ENCODE results near the gene OSBPL9.

Gene OSBPL9, protein sequence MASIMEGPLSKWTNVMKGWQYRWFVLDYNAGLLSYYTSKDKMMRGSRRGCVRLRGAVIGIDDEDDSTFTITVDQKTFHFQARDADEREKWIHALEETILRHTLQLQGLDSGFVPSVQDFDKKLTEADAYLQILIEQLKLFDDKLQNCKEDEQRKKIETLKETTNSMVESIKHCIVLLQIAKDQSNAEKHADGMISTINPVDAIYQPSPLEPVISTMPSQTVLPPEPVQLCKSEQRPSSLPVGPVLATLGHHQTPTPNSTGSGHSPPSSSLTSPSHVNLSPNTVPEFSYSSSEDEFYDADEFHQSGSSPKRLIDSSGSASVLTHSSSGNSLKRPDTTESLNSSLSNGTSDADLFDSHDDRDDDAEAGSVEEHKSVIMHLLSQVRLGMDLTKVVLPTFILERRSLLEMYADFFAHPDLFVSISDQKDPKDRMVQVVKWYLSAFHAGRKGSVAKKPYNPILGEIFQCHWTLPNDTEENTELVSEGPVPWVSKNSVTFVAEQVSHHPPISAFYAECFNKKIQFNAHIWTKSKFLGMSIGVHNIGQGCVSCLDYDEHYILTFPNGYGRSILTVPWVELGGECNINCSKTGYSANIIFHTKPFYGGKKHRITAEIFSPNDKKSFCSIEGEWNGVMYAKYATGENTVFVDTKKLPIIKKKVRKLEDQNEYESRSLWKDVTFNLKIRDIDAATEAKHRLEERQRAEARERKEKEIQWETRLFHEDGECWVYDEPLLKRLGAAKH
- 77.9 to 107 reads per million in 2 experiments for total RNA-seq

DNA sequence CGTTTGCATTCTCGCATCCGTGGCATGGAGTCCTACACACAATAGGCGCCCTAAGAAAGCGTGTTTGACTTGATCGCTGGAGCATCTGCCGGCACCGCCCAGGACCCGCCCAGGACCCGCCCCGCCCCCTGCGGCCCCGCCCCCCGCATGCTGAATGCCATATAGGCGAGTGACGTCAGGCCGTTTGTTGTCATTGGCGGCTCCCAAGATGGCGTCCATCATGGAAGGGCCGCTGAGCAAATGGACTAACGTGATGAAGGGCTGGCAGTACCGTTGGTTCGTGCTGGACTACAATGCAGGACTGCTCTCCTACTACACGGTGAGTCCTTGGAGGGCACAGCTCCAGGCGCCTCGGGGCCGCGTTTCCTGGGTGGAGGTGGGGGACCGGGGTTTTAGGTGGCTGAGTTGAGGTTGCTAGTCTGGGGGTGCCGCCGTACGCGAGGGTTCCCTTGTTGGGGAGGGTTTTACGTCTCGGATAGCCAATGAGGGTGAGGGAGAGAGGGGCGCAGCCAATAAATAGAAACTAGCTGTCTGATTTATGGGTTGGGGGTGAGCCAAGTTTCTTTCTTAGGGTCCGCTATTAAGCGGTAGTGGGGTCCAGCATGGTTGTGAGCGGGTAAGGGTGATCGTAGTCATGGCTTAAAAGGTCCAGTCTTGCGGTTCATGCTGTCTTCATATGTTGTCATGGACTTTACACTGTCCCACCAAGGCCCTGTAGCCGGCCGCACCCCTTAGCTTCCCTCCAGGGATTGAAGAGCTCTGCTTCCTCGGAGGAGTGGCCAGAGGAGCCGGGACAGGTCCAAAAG lies at the start of gene OSBPL9:
OSBPL9 (plus strand) TSS at position 190 of the 806 bp plus-strand sequence; CDS start at position 209, 19 bp downstream.
- DNase-seq (ENCODE audit: low read depth), result peak; percentile 86

DNA sequence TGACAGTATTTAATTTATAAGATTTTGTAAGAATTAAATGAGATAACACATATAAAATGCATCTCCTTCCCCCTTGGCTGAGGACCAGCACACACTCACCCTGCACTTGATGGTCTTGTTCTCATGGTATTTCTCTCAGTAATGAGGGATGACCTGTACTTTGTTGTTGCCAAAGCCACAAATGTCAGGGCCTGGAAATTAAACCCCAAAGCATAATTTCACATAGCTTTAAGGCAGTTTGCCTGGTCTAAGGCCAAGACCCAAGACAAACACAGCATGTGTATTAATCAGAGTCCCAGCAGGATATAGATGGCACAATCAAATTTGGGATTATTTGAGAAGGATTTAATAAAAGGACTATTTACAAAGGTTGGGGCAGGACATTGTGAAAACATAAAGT lies 49.2 kb upstream of the OSBPL9 start:
- no peak for DNase-seq (ENCODE audit: low read depth)

DNA sequence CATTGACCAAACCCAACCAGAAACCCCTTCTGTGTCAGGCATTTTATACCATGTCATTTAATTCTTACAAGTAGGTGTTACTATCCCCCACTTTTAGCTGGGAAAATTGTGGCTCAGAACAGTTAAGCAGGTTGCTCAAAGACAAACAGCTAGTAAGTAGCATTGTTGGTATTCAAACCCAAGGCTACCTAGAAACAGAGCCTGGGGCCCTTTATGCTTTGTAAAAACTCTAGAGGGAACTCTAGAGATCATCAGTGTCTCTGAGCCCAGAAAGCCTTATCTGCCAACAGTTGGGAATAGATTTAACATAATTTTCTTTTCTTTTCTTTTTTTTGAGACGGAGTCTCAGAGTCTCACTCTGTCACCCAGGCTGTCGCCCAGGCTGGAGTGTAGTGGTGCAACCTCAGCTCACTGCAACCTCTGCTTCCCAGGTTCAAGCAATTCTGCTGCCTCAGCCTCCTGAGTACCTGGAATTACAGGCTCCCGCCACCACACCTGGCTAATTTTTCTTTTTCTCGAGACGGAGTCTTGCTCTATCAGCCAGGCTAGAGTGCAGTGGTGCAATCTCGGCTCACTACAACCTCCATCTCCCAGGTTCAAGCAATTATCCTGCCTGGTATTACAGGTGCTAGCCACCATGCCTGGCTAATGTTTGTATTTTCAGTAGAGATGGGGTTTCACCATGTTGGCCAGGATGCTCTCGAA lies 48.5 kb upstream of the OSBPL9 start:
- DNase-seq (ENCODE audit: low read depth), result no peak

DNA sequence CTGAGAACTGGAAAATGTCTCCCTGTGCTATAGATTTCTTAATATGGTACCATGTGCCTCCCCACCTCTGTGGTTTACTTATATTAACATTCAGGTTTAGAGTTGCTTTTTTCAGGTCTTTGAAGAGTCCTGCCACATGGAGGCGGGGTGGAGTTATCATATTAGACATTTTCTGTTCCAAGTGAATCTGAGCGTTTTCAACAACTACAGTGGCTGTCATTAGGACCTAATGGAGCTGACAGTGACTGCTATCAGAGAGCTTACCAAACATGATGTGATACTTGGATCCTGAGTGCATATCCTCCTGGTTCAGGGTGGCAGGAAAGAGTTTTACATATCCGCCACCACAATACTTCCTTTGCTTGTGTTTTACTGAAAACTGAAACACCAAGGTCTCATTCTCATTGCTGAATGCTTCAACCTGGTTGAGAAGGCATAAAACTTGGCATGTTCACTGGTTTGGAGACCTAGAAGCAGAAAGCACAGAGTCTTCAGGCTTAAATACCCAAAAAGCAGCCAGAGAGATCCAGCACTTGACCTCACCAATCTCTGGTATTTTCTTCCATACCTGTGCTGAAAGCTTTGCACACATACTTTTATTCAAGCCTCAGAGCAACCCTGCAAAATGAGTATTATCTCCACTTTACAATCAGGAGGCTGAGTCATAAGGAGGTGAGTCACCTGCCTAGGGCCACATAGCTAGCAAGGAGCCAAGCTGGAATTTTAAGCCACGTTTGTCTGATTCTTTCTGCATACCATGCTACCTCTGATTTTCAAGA lies 47.4 kb upstream of the OSBPL9 start:
- DNase-seq (ENCODE audit: low read depth), result no peak

DNA sequence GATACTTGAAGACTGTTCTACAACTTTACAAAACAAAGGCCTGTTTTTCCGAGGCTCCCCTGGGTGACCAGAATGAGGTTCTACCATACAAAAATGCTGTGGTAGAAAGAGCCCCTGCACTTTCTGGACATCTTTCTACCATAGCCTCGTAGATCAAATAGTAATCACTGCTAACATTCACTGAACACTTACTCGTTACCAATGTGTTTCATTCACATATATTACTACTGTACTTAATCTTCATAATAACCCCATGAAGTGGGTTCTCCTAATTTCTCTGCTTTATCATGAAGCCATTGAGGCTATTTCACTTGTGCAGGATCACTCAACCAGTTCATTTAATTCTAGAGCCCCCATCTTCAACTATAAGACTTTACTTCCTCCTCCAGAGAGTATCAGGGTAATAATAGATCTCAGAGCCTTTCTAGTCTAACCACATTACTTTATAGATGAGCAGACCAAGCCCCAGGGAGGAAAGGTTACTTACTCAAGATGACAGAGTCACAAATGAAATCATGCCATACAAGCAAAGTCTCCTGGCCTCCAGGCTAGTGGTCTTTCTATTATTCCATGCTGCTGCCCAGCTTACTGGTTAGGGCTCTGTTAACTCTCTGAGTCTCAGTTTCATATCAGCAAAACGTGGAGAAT lies 46.7 kb upstream of the OSBPL9 start:
- DNase-seq (ENCODE audit: low read depth), result no peak

DNA sequence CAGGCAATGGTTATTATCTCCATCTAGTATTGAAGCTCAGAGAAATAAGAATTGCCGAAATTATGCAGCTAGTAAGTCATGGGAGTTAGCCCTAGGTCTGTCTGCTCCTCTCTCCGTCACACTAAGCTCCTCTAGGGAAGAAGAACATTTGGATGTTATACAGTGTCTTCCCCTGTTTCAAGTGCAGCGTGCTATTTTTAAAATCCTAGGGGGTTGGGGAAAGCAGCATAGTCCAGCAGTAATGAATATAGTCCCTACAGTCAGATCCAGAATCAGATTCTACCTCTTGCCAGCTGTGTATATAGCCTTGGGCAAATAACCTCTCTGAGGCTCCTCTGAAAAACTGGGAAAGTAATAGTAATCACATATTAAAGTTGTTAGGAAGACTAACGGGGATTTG lies 44.5 kb upstream of the OSBPL9 start:
- DNase-seq (ENCODE audit: low read depth), result no peak

DNA sequence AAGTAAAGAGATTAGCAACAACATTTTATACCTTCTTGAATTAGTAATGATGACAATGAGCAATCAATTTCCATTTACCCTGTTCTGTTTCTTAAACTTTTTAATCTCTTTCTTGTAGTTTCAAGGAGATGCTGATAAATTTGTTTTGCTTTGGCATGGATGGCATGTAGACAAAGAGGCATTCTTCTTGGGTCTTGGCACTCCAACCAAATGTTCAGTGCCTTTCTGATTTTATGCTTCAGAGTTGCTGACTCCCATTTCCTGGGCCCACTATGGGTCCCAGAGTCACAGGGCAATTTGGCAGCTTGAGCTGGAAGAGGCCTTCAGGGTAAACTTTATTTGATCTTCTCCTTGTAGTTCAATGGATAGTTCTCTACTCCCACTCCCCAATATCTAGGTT lies 42.1 kb upstream of the OSBPL9 start:
- DNase-seq (ENCODE audit: low read depth), result no peak

DNA sequence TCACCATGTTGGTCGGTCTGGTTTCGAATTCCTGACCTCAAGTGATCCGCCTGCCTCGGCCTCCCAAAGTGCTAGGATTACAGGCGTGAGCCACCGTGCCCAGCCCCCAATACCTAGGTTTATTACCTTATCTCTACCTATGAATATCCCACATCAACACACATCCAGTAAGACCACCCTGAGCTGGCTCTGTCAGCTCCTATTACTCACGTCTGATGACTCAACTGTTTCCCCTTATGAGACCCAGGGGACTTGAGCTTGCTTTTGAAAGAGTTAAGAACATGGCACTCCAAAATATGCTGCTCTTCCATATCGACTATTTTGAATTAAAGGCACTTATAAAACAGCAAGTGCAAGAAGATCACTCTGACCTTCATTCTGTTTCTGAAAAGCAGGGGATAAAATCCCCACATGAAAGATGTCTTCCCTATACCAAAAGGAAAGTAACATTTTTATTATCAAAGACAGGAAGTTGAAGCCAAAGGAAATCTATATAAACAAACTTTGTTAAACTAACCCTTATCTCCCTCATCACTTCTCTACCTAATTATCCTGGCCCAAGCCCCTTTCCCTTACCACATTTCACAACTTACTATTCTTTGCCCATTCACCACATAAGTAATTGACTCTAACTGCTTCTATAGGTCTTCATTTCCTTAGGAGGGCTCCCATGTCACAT lies 41.3 kb upstream of the OSBPL9 start:
- no peak for DNase-seq (ENCODE audit: low read depth)

DNA sequence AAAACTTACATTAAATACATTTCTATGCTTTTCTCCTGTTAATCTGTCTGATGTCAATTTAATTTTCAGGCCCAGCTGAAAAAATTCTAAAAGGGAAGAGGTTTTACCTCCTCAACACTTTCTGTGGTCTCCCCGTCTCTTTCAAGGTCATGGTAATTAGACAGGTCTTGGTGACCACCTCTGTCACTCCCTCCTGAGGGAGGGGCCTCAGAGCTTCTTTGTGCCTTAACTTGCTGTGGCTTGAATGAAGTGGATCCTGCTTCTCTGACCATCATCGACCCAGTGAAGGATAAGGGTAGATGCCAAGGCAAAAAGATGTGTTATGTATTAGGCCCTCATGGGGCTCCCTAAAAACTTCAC lies 40.8 kb upstream of the OSBPL9 start:
- DNase-seq (ENCODE audit: low read depth), result no peak

DNA sequence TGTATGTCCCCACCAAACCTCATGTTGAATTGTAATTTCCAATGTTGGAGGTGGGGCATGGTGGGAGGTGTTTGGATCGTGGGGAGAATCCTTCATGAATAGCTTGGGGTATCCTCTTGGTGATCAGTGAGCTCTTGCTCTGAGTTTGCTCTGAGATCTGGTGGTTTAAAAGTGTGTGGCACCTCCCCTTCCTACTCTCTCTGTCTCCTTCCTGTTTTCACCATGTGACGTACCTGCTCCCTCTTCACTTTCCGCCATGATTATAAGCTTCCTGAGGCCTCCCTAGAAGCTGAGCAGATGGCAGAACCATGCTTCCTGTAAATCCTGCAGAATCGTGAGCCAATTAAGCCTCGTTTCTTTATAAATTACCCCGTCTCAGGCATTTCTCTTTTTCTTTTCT lies 40.0 kb upstream of the OSBPL9 start:
- no peak for DNase-seq (ENCODE audit: low read depth)

DNA sequence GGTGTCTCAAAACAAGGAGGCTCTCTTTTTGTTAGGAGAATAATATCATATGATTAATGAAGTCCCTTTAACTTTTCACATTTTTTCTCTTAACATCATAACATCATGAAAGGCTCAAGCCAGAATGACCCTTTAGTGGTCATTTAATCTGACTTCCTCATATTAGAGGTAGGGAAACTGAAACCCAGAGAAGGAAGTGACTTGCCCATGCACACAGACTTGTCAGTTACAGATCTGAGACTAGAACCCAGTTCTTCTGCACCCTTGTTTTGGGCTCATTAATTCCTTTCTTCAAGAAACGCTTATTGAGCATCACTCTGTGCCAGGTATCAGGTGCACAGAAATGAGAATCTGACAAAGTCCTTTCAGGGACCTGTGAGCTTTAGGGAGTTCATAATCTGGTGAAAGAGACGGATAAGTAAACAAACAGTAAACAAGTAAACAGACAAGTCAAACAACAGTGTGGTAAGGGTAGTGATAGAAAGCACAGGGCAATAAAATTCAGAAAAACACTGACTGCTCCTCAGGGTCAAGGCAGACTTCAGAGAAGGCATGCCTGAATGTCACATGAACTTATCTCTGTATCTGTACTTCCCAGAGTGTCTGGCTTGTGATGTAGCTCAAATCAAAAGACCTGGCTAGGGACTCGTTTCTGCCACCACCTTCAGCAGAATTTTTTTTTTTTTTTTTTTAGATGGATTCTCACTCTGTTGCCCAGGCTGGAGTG lies 38.3 kb upstream of the OSBPL9 start:
- DNase-seq (ENCODE audit: low read depth), result no peak

DNA sequence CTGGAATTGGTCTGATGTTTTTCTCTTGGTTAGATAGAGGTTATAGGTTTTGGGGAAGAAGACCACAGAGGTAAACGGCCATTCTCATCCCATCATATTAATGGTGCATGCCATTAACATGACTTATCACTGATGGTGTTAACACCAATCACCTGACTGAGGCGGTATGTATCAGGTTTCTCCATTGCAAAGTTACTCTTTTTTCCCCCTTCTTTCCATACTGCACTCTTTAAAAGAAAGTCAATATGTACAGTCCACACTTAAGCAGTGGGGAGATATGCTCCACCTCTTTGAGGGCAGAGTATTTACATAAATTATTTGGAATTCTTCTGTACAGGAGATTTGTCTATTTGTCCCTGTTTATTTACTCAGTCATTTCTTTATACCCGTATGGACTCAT lies 35.7 kb upstream of the OSBPL9 start:
- DNase-seq (ENCODE audit: low read depth), result no peak

DNA sequence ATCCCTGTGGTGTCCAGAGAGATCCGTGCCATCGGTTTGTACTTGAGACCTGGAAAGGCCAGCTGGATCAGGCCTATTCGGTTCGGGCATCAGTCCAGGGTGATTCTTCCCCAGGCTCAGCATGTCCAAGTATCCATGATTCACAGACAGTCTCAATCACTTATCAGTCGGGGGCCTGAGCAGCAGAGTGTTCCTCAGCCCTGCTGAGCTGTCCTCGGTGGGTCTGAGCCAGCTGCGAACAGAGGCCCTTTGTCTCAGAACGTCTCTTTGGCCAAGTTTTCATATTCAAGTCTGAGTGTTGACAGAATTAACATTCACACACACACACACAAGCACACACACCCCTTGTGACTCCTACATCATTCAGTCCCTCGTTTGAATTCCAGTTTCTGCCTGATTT lies 33.4 kb upstream of the OSBPL9 start:
- DNase-seq (ENCODE audit: low read depth), result no peak

DNA sequence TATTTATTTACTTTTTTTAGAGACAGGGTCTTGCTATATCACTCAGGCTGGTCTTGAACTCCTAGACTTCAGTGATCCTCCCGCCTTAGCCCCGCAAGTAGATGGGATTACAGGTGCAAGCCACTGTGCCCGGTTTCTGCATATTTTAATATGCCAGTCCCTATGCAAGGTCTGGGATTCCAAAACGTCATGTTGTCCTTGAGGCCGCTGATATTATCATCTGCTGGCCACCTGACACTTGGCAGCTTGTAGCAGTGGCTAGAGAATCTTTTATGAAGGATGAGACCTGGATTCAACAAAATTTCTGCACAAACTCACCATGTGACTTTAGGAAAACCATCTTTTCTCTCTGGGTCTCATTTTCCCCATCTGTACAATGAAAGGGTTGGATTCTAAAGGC lies 32.9 kb upstream of the OSBPL9 start:
- DNase-seq (ENCODE audit: low read depth), result no peak

DNA sequence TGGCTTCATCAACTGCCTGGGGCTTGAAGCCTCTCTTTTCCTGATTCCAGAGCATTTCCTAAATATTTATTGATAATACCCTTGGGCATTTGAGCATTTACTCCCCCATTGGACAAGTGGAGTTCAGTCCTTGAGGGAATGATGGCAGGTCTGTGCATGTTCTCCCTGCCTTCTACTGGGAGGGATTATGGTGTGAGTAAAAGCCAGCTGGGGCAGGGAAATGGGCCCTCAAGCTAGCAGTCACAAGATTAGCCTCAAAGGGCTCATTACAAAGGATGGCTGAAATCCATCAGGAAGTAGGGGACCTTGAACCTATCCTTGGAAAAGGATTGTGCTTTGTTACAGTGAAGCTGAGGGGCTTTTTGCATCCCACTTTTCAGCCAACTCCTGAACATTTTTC lies 24.2 kb upstream of the OSBPL9 start:
- DNase-seq (ENCODE audit: low read depth), result no peak

DNA sequence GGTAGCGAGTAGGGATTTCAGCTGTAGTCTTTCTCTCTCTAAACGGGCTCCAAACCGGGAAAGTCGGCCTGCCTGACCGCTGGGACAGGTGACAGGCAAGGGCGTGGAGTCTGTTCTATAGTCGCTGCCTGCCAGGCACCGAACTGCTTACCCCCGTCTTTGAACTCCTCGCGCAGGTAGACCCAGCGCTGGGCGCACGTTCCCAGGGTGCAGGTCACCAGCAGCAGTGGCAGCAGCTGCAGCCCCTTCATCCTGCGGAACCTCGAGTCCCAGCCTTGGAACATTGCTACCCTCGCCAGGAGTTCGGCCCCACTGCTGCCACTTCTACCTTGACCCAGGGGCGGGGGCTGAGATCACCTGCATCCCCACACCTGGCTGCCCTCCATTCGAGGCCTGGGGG lies 22.2 kb upstream of the OSBPL9 start:
- DNase-seq (ENCODE audit: low read depth), result no peak

DNA sequence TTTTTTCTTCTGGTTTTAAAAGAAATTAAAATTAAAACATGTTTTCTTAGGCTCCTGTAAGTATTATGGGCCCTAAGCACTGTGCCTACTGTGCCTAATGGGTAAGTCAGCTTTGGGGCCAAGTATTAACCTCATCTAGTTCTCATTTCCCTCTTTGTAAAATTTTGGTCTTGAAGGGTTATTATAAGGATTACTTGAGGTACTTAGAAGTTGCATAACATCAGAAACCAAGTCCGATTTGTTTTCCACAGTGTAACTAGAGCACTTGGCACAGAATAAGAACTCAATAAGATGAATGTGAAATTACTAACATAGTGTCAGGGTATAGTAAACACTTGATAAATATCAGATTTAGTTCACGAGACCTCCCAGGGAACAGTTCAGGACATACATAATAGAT lies 16.4 kb upstream of the OSBPL9 start:
- DNase-seq (ENCODE audit: low read depth), result no peak

DNA sequence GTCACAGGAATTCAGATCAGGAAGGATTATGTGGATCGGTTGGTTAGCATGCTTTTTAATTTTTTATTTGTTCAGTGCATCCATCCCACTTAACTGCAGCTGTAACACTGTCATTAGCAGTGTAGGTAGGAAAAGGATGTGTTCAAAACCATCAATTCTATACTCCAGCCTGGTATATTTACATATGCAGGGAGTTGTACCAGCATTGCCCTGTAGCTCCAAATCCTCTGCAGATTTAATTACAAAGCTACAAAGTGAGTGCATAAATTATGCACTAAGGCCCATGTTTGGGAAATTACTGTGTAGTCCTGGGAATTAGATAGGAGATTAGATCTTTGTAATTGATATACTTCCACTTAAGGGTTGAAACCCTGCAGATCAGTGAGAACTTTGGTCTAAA lies 15.9 kb upstream of the OSBPL9 start:
- DNase-seq (ENCODE audit: low read depth), result no peak

DNA sequence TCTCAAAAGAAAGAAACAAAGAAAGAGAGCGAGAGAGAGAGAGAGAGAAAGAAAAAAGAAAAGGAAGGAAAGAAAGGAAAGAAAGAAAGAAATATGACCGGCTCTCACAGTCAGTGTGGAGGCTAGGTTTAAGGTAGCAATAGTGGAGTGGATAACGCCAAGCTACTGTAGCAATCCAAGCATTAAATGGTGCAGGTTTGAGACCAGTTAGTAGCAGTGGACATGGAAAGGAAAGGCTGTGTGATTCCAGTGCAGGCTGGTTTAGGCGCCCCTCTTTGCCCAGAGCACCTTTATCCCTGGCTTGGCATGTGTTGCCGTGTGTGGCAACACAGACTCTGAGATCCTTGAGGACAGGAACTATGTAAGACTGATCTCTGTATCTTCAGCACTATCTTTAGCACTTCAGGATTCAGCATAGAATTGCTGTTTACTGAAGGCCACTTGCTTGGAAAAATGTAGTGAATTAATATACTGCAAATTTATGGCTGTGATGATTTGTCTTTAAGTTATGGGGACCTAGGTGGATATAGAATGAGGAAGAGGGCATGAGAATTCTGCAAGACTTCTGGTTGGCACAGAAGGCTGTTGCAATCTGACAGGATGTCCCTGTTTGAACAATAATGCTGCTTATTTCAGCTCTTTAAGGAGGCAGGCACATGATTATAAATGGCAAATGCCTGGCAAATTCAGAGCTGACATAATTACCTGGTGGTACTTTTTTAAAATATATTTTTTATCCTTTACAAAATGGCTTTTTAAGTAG lies 10.8 kb upstream of the OSBPL9 start:
- DNase-seq (ENCODE audit: low read depth), result no peak
